ENCODE data around the gene RRN3.
"Not testable (repeated sequence)": the region's sequence is repeated elsewhere in the genome, so short reads cannot be mapped to it uniquely, and the experiment has no call there.

RRN3 gene

GRCh38 chr16:15051387-15051951, 42.6 kb downstream of the RRN3 start:
- DNase-seq: peak; percentile 16 to 29

- DNase-seq: not testable (repeated sequence)
Measured at GRCh38 chr16:15050440-15050839, 43.6 kb downstream of the RRN3 start.

GRCh38 chr16:15049581-15050180, 44.4 kb downstream of the RRN3 start:
- no peak for DNase-seq

GRCh38 chr16:15046692-15047376, 47.2 kb downstream of the RRN3 start:
- no peak for DNase-seq

GRCh38 chr16:15045270-15045669, 48.8 kb downstream of the RRN3 start:
- not testable (repeated sequence) for DNase-seq

GRCh38 chr16:15044286-15044685, 49.8 kb downstream of the RRN3 start:
- DNase-seq: no peak

- no peak for DNase-seq
Measured at GRCh38 chr16:15043344-15043743, 50.7 kb downstream of the RRN3 start.

- DNase-seq: peak; percentile 91 to 95
Measured at GRCh38 chr16:15041271-15042004, 52.6 kb downstream of the RRN3 start.

- no peak for DNase-seq
Measured at GRCh38 chr16:15038689-15039088, 55.4 kb downstream of the RRN3 start.

- DNase-seq: no peak
Measured at GRCh38 chr16:15037745-15038144, 56.3 kb downstream of the RRN3 start.

- DNase-seq: no peak
Measured at GRCh38 chr16:15037003-15037402, 57.1 kb downstream of the RRN3 start.

- no peak for DNase-seq
Measured at GRCh38 chr16:15035163-15035729, 58.8 kb downstream of the RRN3 start.

GRCh38 chr16:15034266-15035162, 59.6 kb downstream of the RRN3 start:
- peak; percentile 16 to 73 for DNase-seq

- DNase-seq: no peak
Measured at GRCh38 chr16:15033309-15033707, 60.8 kb downstream of the RRN3 start.

GRCh38 chr16:15032547-15033308, 61.3 kb downstream of the RRN3 start:
- DNase-seq: no peak

GRCh38 chr16:15031586-15031985, 62.5 kb downstream of the RRN3 start:
- DNase-seq: peak in 1 of 2 donors; percentile 36

- peak; percentile 72 to 79 for DNase-seq
Measured at GRCh38 chr16:15031179-15031578, 62.9 kb downstream of the RRN3 start.

GRCh38 chr16:15029749-15030148, 64.3 kb downstream of the RRN3 start:
- not testable (repeated sequence) for DNase-seq

- DNase-seq: not testable (repeated sequence)
Measured at GRCh38 chr16:15028801-15029698, 65.0 kb downstream of the RRN3 start.

GRCh38 chr16:15028345-15028715, 65.7 kb downstream of the RRN3 start:
- not testable (repeated sequence) for DNase-seq

Data from inflammatory macrophage (primary cell).